IMR-90 (cell line): Measurements from ENCODE around the gene SOCS3.
A peak's percentile ranks its signal among the peaks of the same experiment; 100 is the strongest.

Experiments
- BHLHE40 ChIP-seq: fragments of 150-350 bp; IDR thresholded peaks from 2 replicates; pipeline ENCODE4 v1.6.1; 2016; ENCODE audit warnings: mild to moderate bottlenecking, low read depth, low read length
- CTCF ChIP-seq: conservative IDR thresholded peaks from 2 replicates; pipeline ENCODE4 v1.5.1; 2012; ENCODE audit warnings: mild to moderate bottlenecking, low read depth, low read length, improper control_type of control experiment
- FOS ChIP-seq: fragments of 150-350 bp; IDR thresholded peaks from 2 replicates; pipeline ENCODE4 v1.6.1; 2016; ENCODE audit warnings: low read depth, low read length
- POLR2A ChIP-seq: IDR thresholded peaks from 2 replicates; pipeline ENCODE4 v1.6.1; 2012; ENCODE audit warnings: mild to moderate bottlenecking, low read depth, low read length
- SMC3 ChIP-seq: fragments of 150-350 bp; IDR thresholded peaks from 2 replicates; pipeline ENCODE4 v1.6.1; 2016; ENCODE audit warnings: low read depth, mild to moderate bottlenecking, antibody characterized with exemption, low read length, moderate library complexity

DNA sequence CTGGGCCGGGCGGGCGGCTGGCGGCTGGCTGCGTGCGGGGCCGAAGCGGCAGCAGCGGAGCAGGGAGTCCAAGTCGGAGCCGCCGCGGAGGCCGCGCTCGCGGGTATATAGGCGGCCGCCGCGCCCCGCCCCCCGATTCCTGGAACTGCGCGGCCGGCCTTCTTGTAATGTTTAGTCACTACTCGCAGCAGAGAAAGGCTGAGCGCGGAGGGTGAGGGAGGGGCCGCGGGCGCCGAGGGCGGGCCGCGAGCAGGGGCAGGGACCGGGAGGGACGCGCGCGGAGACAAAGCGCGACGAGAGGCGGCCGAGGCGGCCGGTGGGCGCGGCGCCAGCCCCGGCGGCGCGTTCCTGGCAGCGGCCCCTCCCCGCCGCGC, at the start of gene SOCS3:
- TF ChIP-seq POLR2A (peak; percentile 99), BHLHE40 (no peak), CTCF (no peak), SMC3 (no peak), FOS (peak; percentile 21; the same call in 1 of the 2 replicates)
